Measurements from ENCODE around the gene DDX51.

DDX51 gene

GRCh38 chr12:132179431-132180362 lies 35.6 kb upstream of the DDX51 start:
- no peak for DNase-seq (ENCODE audit: low read depth, low spot score)

- DNase-seq (ENCODE audit: low read depth, low spot score): no peak
Observed at GRCh38 chr12:132178801-132179401, 34.8 kb upstream of the DDX51 start.

GRCh38 chr12:132178316-132178715 lies 34.2 kb upstream of the DDX51 start:
- no peak for DNase-seq (ENCODE audit: low read depth, low spot score)

GRCh38 chr12:132176920-132177551 lies 32.9 kb upstream of the DDX51 start:
- no peak for DNase-seq (ENCODE audit: low read depth, low spot score)

GRCh38 chr12:132176385-132176919 lies 32.3 kb upstream of the DDX51 start:
- DNase-seq (ENCODE audit: low read depth, low spot score): no peak

- DNase-seq (ENCODE audit: low read depth, low spot score): no peak
Observed at GRCh38 chr12:132175496-132176384, 31.6 kb upstream of the DDX51 start.

GRCh38 chr12:132174839-132175490 lies 30.8 kb upstream of the DDX51 start:
- DNase-seq (ENCODE audit: low read depth, low spot score): no peak

- DNase-seq (ENCODE audit: low read depth, low spot score): no peak
Observed at GRCh38 chr12:132174015-132174838, 30.1 kb upstream of the DDX51 start.

- DNase-seq (ENCODE audit: low read depth, low spot score): no peak
Observed at GRCh38 chr12:132173135-132174014, 29.3 kb upstream of the DDX51 start.

- DNase-seq (ENCODE audit: low read depth, low spot score): no peak
Observed at GRCh38 chr12:132172619-132173018, 28.5 kb upstream of the DDX51 start.

GRCh38 chr12:132171968-132172521 lies 27.9 kb upstream of the DDX51 start:
- DNase-seq (ENCODE audit: low read depth, low spot score): no peak

- no peak for DNase-seq (ENCODE audit: low read depth, low spot score)
Observed at GRCh38 chr12:132171293-132171967, 27.3 kb upstream of the DDX51 start.

- no peak for DNase-seq (ENCODE audit: low read depth, low spot score)
Observed at GRCh38 chr12:132170637-132171292, 26.6 kb upstream of the DDX51 start.

- DNase-seq (ENCODE audit: low read depth, low spot score): no peak
Observed at GRCh38 chr12:132170094-132170636, 26.0 kb upstream of the DDX51 start.

- no peak for DNase-seq (ENCODE audit: low read depth, low spot score)
Observed at GRCh38 chr12:132169376-132169775, 25.3 kb upstream of the DDX51 start.

GRCh38 chr12:132168311-132169031 lies 24.4 kb upstream of the DDX51 start:
- no peak for DNase-seq (ENCODE audit: low read depth, low spot score)

Measured in activated CD4-positive, CD25-positive, alpha-beta regulatory T cell treated with anti-CD3 and anti-CD28 coated beads, Interleukin-2, amount 50 U/mL, for 16 hours (primary cell).